HG02571 (cell line): ENCODE measurements around the gene BAG1.
A peak's percentile ranks its signal among the peaks of the same experiment; 100 is the strongest.

ENCODE experiments used
- ATAC-seq: cut with Tn5 transposase; IDR thresholded peaks from one replicate; pipeline ENCODE4 v1.9.1; 2021; ENCODE audit warnings: mild to moderate bottlenecking, moderate library complexity; ENCODE audit not compliant: unreplicated experiment

The BAG1 gene

DNA sequence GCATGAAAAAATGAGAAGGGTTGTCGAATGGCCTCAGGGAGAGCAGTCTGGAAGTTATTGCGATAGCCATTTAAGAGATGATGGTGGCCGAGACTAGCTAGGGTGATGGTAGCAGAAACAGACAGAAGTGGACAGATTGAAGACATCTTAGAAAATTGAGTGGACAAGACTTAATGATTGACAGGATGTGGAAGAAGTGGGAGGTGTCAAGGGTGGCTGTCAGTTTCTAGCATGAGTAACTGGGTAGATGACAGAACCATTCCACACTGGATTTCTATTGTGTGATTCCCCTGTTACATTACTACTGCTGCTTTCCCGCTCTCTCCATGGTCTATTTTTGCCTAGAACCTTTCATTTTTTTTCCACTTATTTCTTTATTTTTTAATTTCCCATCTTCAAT, 13.0 kb upstream of the BAG1 start:
- ATAC-seq: no peak

DNA sequence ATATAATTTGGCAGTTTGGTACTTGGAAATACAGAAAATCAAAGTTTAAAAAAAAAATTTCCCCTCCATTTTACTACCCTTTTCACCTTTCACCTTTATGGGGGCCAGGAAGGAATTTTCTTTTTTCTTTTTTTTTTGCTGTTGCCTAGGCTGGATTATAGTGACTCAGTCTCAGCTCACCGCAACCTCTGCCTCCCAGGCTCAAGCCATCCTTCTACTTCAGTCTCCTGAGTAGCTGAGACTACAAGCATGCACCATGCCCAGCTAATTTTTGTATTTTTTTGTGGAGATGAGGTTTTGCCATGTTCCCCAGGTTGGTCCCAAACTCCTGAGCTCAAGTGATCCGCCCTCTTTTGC, 9.4 kb upstream of the BAG1 start:
- no peak for ATAC-seq

DNA sequence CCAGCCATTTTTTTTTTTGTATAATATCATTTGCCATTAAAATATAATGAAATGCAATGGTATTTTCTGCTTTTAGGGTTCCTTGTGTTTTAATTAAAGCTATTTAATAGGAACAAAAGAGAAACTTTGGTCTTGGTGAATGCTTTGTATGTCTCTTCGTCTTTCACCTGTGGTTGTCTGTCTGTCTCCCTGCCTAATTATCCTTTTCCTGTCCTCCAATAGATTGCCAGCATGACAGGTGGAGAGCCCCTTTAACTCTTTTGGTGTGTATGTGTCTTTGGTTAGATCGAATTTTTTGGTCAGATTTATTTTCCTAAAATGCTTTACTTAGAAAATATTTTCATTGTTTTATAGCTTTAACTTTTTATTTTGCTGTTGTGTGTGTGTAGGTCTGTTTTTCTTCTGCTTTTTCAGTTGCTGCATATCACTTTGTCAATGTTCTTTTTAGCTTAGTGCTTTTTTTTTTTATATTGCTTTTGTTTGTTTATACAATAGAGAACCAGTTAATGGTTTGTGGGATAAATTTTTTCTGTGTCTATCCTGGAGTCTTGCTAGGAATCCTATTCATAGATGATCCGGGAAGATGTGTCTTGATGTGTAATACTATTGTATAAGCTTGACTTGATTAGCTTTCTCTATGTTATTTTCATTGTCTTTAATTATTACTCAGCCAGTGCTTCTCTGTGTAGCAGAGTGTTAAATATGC, 8.9 kb upstream of the BAG1 start:
- ATAC-seq: no peak

DNA sequence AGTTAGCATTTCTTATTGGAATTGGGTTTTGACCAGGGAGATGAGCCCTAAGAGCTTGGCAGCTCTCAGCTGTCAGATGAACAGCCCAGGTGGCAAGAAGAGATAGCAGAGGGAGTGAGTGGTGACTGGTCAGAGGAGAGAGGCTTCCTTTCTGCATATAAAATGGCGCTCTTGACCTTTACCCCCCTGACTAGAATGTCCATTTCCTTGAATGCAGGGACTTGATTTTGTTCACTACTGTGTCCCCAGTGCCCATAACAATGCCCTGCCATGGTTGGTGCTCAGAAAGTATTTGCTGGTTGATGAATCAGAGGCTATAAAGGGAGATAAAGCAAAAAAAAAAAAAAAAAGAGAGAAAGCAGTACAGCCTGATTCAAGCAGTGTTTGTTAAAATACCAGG, 7.6 kb upstream of the BAG1 start:
- ATAC-seq: no peak

DNA sequence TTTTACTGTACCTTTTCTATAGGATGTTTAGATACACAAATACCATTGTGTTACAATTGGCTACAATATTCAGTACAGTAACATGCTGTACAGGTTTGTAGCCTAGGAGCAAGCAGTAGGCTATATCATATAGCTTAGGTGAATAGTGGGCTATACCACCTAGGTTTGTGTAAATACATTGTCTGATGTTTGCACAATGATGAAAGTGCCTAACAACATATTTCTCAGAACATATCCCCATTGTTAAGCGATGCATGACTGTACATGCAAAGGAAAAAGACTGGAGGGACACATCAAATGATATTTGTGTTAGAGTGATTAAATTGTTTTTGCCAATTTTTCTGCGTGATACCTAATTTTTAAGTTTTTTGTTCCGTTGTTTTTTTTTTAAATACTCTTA, 5.6 kb upstream of the BAG1 start:
- no peak for ATAC-seq

DNA sequence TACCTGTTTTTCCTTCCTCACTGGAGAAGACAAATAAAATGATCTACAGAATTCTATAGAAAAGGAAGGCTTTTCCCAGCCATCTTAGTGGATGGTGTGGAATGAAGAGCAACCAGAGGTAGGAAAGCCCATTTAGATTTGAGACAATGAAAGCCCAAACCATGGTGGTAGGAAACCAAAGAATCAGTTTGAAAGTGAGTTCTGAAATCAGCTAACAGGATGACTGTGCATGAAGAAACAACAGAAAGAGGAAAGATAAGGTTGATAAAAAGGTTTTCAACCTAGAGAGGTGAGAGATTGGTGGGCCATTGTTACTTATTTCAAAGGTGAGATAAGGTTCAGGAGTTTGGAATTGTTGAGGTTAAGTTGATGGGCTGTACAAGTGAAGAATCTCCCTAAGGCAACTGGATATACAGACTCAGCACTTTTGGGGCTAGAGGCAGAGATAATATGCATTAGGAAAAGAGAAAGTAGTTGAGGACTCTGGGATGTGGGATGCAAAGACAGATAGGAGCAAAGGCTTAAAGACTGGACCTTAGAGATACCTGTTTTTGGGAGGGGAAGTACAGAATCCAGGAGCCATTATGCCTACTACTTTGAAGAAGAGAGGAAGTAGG, 2.8 kb upstream of the BAG1 start:
- no peak for ATAC-seq

DNA sequence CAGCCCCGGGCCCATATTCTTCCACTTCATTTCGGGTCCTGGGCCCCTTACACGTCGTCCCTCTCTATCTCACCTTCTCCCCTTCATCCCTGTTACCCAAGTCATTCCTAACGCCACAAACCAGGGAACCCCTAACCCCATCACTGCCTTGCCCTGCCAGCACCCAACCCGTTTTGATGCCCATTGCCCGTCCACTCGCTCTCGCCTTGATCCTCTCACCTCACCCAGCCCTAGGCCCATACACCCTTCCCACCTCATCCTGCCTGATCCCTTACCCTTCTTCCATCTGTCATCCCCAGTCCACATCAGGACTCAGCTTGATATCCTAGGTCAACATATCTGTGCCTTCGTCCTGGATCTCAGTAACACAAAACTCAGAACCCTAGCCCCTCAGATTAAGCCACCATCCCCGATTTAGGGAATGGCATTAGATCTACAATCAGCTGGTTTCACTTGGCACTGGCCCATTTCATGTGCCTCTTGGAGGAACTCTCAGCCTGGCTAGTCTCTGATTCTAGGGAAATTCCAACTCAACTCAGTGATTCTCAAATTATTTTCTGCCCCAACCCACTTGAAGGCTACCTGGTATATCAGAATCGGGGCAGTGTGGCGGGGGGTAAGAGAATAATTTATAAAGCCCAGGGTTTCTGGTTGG, 830 bp upstream of the BAG1 start:
- ATAC-seq: no peak

DNA sequence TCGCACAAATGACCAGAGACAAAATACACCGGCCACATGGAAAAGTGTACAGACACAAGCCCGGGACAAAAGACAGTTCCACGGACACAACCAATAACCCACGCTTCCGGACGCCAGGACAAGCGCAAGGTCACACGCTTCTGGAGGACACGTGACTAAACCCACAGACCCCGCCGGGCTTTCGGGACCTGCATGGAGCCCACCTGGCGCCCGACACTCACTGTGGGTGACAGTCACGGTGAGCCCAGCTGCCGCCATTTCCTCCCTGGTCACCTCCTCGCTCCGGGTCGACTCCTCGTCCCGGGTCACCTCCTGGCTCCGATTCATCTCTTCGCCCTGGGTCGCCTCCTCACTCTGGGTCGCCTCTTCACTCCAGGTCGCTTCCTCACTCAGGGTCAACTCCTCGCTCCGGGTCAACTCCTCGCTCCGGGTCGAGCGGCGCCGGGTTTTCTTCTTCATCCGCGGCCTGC, 470 bp downstream of the BAG1 start:
- ATAC-seq: peak; percentile 31

DNA sequence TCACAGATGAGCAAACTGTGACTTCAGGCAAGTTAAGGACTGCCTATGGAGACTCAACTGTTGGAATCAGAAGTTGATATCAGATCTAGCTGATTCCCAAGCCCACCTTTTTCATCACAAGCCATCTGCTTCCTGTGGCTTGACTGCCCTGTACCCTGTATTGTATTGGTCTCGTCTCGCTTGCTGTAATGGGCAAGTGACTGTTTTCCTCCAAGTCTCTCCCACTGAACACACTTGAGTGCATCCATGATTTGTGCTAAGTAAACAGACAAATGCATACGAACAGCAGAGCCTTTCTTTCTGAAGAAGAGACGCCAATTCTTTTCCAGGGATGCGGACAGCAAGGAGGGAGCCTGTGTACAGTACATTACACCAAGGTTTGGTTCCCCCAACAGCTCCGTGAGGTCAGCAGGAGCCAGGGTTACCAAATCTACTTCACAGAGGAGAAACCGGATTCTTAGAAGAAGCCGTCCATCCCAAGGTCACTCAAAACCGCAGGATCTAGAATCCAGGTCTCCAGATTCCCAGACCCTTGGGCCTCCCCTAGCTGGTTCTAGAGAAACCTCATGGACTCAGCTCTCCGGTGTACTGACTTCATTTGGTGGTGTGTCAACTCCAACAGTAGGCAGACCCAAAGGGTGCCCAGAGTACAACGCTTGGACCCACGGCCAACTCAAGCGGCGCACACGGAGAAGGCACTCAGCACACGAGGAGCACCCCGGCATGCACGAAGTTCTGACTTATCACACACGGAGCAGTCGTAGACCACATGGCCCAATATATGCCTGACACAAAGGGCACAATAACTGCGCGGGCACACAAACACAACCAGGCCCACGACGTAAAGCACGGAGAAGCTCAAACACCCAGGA, 1.1 kb downstream of the BAG1 start:
- peak; percentile 6 for ATAC-seq

DNA sequence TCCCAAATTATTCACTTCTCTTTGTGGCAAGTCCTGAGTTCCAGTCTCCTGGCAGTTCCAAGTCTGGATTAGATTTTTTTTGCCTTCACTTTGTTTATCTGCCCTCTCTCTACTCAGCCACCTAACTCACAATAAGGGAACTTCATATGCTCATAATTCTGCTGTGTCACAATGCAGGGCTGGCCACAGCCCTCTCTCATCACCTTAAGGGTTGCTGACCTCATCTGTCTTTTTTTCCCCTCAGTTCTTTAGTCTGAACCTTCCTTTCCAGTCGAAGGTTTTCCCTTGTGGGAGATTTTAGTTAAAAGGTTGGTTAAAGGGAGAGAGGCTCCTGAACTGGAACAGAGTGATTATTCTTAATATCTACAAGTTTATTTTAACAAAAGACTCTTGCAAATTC, 4.1 kb downstream of the BAG1 start:
- ATAC-seq: no peak

DNA sequence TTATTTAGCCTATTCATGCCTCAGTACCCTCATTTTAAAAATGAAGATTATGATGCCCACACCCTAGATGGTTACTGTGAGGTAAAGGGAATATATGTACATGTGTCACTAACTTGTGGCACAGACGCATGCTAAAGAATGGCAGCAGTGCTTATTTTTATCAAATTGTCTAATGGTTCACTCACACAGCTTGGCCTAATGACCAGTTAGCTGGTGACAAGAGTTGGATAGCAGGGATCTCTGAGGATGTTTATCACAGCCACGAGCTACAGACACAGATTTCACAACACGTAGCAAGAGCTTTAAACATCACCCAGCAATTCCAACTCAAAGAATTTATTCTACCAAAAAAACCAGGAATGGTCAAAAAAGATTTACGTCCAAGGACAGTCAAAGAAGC, 7.2 kb downstream of the BAG1 start:
- no peak for ATAC-seq

DNA sequence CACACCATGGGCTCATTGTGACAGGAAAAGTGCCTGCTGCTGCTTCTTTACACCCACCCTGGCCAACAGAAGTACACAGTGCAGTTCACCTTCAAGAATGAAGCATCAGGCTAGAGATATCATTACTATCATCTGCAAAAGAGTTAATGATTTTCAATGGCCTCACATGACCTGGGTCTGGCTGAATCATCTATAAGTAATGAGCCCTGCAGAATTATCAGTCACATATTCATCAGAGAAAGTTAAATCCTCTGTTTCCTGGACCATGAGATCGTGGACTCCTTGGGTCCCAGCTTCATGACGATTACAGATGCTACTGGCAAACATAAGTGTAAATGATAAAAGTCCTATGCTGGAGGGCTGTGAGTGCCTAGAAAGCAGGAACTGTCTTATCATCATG, 8.3 kb downstream of the BAG1 start:
- ATAC-seq: no peak

DNA sequence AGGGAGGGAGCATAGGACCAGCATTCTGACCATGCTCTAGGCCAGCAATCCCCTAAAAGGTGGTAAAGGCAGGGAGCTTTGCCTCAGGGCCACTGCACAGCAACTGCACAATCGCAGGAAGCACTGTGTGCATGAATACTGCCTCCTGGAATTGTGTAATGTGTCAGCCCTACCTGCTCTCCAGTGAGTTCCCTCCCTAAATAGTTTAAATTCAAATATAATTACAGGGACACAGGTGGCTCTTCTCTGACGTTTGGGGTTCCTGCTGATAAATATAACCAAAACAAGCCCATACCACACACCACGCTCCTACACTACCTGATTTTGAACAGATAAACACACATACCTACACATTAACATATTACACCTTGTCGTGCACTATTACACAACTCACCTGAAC, 9.0 kb downstream of the BAG1 start:
- no peak for ATAC-seq

DNA sequence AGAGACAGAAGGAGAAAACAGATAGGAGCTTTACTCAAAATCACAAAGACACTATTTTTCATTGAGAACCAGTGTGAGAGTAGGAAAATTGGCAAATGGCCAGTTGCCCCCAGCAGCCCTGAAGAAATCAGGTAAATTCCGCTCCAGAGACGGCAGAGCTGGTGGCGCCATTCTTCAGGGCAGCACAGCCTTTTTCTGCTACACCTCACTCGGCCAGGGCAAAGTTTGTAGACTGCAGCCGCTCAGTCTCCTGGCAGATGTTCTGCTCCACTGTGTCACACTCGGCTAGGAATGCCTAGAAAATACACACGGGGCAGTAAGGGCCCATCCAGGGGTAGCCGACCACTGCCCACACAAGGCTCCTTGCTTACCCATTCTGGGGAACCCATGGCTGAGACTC, 9.5 kb downstream of the BAG1 start:
- ATAC-seq: no peak

DNA sequence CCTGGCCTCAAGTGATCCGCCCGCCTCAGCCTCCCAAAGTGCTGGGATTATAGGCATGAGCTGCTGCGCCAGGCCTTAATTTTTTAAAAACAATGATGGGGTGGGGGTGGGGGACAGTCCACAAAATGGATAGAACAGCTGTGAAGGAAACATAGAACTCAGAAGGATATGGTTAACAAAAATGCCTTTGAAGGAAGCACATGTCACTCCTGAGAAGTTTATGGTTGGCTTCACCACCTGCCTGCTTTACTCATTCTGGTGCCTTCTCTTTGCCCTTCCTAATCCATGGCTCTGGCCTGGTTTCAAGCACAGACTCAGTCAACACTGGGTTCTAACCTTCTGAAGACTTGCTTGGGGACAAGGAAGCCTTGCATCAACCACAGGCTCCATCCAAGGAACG, 10.3 kb downstream of the BAG1 start:
- no peak for ATAC-seq

DNA sequence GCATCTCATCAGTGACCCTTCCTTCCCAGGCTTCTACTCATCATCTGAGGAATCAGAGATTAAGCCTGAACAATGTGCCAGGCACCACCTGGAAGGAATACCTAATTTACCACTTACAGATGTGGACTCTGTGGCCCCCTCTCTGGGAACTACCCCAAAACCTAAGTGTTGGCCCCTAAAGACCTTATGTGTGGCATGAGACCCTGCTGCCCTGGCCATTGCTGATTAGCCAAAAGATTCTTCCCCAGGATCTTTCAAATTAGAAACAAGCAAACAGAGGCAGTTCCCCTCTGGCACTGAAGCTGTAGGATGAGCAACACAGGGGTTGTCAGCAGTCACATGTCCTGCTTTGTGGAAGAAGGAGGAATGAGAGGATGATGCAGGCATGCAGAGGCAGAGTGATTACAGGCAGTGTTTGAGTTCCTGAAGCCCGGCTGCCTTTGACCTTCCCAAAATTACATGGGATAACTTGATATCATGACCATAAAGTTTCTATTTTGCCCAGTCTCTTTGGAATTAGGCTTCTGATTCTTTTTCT, 14.0 kb downstream of the BAG1 start:
- no peak for ATAC-seq

DNA sequence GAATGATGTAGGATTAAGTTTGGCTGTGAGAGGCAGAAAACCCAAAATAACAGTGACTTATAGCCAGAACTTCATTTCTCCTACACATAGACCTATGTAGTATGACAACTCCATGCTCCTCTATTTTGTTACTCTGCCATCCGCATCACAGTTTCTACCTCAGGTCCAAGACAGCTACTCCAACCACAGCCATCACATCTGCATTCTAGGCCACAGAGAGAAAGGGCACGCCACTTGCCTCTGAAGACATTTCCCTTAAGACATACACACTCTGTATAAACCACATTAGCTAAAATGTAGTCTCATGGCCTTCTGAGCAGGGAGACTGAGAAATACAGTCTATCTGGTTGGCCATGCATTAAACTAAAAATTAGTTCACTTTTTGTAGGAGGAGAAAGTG, 14.5 kb downstream of the BAG1 start:
- no peak for ATAC-seq

DNA sequence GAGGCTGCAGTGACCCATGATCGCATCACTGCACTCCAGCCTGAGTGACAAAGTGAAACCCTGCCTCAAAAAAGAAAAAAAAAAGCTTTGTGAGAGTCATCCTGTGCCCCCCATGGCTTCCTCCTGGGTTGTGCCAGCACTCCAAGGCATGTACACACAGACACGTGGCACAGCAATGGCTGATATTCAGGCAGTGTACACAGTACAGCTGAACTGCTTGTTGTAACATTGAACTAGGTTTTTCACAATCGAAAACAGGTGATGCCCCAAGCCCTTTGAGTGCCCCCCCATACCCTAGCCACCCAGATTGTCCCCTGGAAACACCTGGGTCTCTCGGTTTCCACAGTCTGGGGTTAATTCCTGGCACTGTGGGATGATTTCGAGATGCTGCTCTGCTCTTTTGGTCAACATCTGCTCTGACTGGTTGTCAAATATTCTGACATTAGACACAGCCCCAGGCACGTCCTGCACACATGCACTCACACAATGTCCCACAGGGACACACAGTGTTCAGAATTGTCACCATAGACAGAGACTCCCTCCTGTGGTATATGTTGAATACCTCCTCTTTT, 15.3 kb downstream of the BAG1 start:
- ATAC-seq: peak; percentile 64

DNA sequence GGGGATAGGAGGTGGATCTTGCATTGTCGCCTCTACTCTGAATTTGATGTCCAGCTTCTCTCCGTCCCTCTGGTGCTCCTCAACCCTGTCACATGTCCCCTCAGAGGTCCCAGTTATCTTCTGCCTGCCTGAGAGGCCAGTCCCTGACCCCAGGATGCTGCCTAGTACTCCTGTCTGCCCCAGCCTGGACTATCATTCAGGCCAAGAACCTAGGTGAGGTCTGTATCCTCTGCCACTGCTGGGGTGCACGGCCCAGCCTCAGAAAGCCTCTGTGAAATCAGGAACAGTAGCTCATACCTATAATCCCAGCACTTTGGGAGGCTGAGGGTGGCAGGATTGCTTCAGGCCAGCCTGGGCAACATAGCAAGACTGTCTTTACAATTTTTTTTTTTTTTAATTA, 15.9 kb downstream of the BAG1 start:
- peak; percentile 6 for ATAC-seq

DNA sequence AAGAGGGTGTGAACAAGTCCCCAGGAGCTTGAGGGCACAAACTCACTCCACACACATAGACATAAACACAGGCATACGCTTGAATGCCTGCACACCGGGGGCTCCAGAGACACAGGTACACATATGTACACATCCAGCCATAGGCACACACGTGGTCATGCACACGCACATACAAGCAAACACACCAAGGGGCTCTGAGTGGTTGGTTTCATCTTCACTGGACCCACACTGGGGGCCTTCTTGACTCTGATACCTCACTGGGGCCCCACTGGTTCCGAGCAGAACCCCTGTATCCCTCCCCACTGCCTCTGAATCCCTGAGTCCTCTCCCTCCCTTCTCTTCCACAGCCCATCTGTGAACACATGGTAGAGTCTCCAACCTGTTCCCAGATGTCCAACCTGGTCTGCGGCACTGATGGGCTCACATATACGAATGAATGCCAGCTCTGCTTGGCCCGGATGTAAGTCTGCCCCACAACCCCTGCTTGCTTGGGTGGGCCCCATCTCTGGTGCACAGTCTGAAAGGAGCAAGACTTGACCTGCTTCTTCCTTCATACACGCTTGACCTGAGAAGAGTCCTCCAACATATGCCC, 18.1 kb downstream of the BAG1 start:
- ATAC-seq: no peak

DNA sequence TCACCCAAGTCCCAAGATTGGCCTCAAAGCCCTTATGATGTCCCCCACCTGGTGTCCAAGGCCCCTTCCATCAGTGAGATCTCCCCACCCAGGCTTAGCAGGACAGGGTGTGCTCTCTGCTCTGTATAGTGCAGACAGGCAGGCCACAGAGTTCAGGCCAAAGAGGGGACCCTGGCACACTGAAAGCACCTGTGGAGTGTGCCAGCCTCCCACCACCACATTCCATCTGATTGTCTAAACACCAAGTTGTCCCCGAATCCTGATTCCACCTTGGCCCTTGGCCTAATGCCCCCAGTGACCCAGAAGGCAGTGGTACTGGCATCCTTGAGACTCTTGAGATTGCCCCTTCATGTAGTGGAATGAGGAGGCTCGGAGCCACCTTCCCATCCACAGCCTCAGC, 19.2 kb downstream of the BAG1 start:
- ATAC-seq: no peak
